ENCODE results near the gene RNASEH2A.

- TF ChIP-seq, protein P1, sequence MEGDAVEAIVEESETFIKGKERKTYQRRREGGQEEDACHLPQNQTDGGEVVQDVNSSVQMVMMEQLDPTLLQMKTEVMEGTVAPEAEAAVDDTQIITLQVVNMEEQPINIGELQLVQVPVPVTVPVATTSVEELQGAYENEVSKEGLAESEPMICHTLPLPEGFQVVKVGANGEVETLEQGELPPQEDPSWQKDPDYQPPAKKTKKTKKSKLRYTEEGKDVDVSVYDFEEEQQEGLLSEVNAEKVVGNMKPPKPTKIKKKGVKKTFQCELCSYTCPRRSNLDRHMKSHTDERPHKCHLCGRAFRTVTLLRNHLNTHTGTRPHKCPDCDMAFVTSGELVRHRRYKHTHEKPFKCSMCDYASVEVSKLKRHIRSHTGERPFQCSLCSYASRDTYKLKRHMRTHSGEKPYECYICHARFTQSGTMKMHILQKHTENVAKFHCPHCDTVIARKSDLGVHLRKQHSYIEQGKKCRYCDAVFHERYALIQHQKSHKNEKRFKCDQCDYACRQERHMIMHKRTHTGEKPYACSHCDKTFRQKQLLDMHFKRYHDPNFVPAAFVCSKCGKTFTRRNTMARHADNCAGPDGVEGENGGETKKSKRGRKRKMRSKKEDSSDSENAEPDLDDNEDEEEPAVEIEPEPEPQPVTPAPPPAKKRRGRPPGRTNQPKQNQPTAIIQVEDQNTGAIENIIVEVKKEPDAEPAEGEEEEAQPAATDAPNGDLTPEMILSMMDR (IDR thresholded peaks at IDR 0.05) = no peak
- no peak for TF ChIP-seq ZFX (IDR thresholded peaks at IDR 0.05; ENCODE audit: borderline replicate concordance)
Observed at GRCh38 chr19:12782174-12782423, 24.3 kb upstream of the RNASEH2A start.
